Middle frontal gyrus (tissue), 1 donor: ENCODE data around the gene SLC2A5.
A peak's percentile ranks its signal among the peaks of the same experiment; 100 is the strongest.
"Not testable (repeated sequence)": the region's sequence is repeated elsewhere in the genome, so short reads cannot be mapped to it uniquely, and the experiment has no call there.

Source experiments
- DNase-seq: peaks from one replicate; pipeline ENCODE4 v3.0.0-alpha.2; 2015; ENCODE audit warnings: low spot score; ENCODE audit errors: extremely low spot score

The SLC2A5 gene

GRCh38 chr1:9008236-9008635, 61.2 kb downstream of the SLC2A5 start:
- DNase-seq, result no peak

GRCh38 chr1:9006956-9007615, 62.3 kb downstream of the SLC2A5 start:
- no peak for DNase-seq

- DNase-seq, result no peak
Observed at GRCh38 chr1:9005395-9005708, 64.1 kb downstream of the SLC2A5 start.

GRCh38 chr1:9004700-9005394, 64.6 kb downstream of the SLC2A5 start:
- DNase-seq, result peak; percentile 66

- DNase-seq, result no peak
Observed at GRCh38 chr1:9004031-9004699, 65.3 kb downstream of the SLC2A5 start.

- not testable (repeated sequence) for DNase-seq
Observed at GRCh38 chr1:9002215-9002560, 67.2 kb downstream of the SLC2A5 start.

GRCh38 chr1:9001534-9002214, 67.8 kb downstream of the SLC2A5 start:
- not testable (repeated sequence) for DNase-seq

- DNase-seq, result not testable (repeated sequence)
Observed at GRCh38 chr1:8993962-8994675, 75.3 kb downstream of the SLC2A5 start.

GRCh38 chr1:8992936-8993687, 76.3 kb downstream of the SLC2A5 start:
- no peak for DNase-seq

- no peak for DNase-seq
Observed at GRCh38 chr1:8989821-8990220, 79.6 kb downstream of the SLC2A5 start.

GRCh38 chr1:8989061-8989460, 80.4 kb downstream of the SLC2A5 start:
- no peak for DNase-seq

GRCh38 chr1:8988618-8988967, 80.8 kb downstream of the SLC2A5 start:
- DNase-seq, result no peak

- DNase-seq, result peak; percentile 29
Observed at GRCh38 chr1:8987881-8988617, 81.4 kb downstream of the SLC2A5 start.

- no peak for DNase-seq
Observed at GRCh38 chr1:8986814-8987190, 82.6 kb downstream of the SLC2A5 start.

- peak; percentile 65 for DNase-seq
Observed at GRCh38 chr1:8985915-8986813, 83.3 kb downstream of the SLC2A5 start.
